ENCODE measurements around the gene RAB26.

The RAB26 gene

GRCh38 chr16:2180962-2181923 lies 32.8 kb downstream of the RAB26 start:
- FAIRE-seq: no peak

- FAIRE-seq: no peak
Observed at GRCh38 chr16:2181952-2182351, 33.5 kb downstream of the RAB26 start.

- no peak for FAIRE-seq
Observed at GRCh38 chr16:2183671-2184070, 35.2 kb downstream of the RAB26 start.

- FAIRE-seq: no peak
Observed at GRCh38 chr16:2184346-2184745, 35.9 kb downstream of the RAB26 start.

- no peak for FAIRE-seq
Observed at GRCh38 chr16:2184962-2185361, 36.5 kb downstream of the RAB26 start.

GRCh38 chr16:2186064-2186463 lies 37.6 kb downstream of the RAB26 start:
- no peak for FAIRE-seq

- FAIRE-seq: no peak
Observed at GRCh38 chr16:2186505-2186904, 38.1 kb downstream of the RAB26 start.

GRCh38 chr16:2187212-2187611 lies 38.8 kb downstream of the RAB26 start:
- no peak for FAIRE-seq

GRCh38 chr16:2188395-2188794 lies 40.0 kb downstream of the RAB26 start:
- FAIRE-seq: no peak

- no peak for FAIRE-seq
Observed at GRCh38 chr16:2189252-2189893, 40.9 kb downstream of the RAB26 start.

GRCh38 chr16:2190002-2190658 lies 41.7 kb downstream of the RAB26 start:
- no peak for FAIRE-seq

- FAIRE-seq: no peak
Observed at GRCh38 chr16:2190659-2191445, 42.4 kb downstream of the RAB26 start.

- FAIRE-seq: no peak
Observed at GRCh38 chr16:2191446-2191706, 43.0 kb downstream of the RAB26 start.

GRCh38 chr16:2194166-2194834 lies 45.9 kb downstream of the RAB26 start:
- no peak for FAIRE-seq

GRCh38 chr16:2194852-2195321 lies 46.5 kb downstream of the RAB26 start:
- no peak for FAIRE-seq

GRCh38 chr16:2195322-2196161 lies 47.1 kb downstream of the RAB26 start:
- FAIRE-seq: no peak

- no peak for FAIRE-seq
Observed at GRCh38 chr16:2196162-2196980, 47.9 kb downstream of the RAB26 start, which contains the start of gene CASKIN1. TSS of gene CASKIN1 (minus strand) at chr16:2196605. CDS start at chr16:2196432, 173 bp downstream.

- FAIRE-seq: no peak
Observed at GRCh38 chr16:2196981-2197511, 48.6 kb downstream of the RAB26 start.

GRCh38 chr16:2197765-2198164 lies 49.3 kb downstream of the RAB26 start:
- FAIRE-seq: no peak

GRCh38 chr16:2198283-2198682 lies 49.9 kb downstream of the RAB26 start:
- no peak for FAIRE-seq

All from A204.1 (cell line).